T-helper 1 cell treated with Interleukin-12 subunit alpha and Interleukin-12 subunit beta and Interleukin-4 antibody, amounts not matched to agents 30 ng/mL and 1 ng/mL, for 36 hours (primary cell): ENCODE data around the gene CAMK2B. TPM values are rescaled to one million over a fixed set of nuclear protein-coding genes. Genes with fewer than 3 reads are reported as not detected.

Experiments used
- intact Hi-C: fragments of 100-400 bp; cut with micrococcal nuclease; formaldehyde crosslinking; loops from one replicate; pipeline ENCODE4 v1.15.1; 2024
- total RNA-seq: library from RNA; stranded (reverse); gene quantifications from 2 replicates; pipeline ENCODE4 v1.2.3, GENCODE V29; 2022

CAMK2B gene
- total RNA-seq, 1 donor from 2014 or later: not detected

DNA sequence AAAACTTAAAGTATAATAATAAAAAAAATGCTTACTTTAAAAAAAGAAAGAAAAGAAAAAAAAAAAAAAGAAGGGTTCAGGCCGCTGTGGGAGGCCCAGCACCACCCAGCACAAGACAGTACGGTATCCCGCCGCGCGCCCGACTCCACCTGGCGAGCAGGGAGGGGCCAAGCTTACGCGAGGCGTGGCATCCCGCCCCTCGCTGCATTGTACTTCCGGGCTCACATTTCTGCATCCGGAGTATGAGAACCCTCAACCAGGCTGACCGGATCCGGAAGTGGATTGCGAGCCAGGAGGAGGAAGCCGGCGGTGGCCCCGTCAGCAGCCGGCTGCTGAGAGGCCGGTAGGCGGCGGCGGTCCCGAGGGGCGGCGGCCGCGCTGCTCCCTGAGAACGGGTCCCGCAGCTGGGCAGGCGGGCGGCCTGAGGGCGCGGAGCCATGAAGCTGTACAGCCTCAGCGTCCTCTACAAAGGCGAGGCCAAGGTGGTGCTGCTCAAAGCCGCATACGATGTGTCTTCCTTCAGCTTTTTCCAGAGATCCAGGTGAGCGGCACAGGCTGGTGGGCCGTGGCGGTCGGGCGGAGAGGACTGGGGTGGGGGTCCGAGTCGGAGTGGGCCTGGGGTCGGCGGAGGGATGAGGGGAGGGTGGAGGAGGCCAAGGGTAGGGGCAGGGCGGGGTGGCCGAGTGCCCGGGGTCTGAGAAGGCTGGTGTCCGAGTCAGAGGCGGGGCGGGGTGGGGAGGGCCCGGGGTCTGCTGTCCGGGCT, 124.5 kb downstream of the CAMK2B start, which contains the start of gene YKT6:
TSS of gene YKT6 (plus strand) at position 280 of the 763 bp plus-strand sequence. CDS start at position 438, 158 bp downstream.
- intact Hi-C loops: loop anchor here (1.0 to 5.0 kb wide), 10 partner anchors 55 to 1269 kb away; partner anchors contain the start of genes MRPL32, NUDCD3, POLD2 and POLM

DNA sequence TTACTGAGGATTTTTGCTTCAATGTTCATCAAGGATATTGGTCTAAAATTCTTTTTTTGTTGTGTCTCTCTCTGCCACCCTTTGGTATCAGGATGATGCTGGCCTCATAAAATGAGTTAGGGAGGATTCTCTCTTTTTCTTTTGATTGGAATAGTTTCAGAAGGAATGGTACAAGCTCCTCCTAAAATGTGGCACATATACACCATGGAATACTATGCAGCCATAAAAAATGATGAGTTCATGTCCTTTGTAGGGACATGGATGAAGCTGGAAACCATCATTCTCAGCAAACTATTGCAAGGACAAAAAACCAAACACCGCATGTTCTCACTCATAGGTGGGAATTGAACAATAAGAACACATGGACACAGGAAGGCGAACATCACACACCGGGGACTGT, 125.2 kb downstream of the CAMK2B start:
- intact Hi-C loops: loop anchor here (1.0 to 5.0 kb wide), 9 partner anchors 54 to 1268 kb away; partner anchors contain the start of genes MRPL32, NUDCD3, POLM and PSMA2

DNA sequence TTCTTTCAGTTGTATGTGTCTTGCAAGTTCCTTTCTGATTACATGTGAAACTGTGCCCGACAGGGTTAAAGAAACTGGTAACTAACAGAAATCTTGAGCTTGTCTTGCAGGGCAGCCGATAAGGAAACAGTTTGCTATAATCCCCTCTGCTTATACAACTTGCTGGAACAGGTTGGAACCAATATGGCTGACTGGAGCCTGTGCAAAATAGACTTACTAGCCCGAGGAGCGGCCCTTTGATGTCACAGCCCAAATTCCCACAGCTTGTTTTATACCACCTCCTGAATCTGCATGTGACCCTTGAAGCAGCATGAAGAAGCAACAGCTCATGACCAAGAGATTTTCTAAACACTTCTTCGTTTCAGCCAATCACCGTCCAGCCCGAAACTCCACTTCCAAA, 127.9 kb downstream of the CAMK2B start:
- intact Hi-C loops: no loop called here

DNA sequence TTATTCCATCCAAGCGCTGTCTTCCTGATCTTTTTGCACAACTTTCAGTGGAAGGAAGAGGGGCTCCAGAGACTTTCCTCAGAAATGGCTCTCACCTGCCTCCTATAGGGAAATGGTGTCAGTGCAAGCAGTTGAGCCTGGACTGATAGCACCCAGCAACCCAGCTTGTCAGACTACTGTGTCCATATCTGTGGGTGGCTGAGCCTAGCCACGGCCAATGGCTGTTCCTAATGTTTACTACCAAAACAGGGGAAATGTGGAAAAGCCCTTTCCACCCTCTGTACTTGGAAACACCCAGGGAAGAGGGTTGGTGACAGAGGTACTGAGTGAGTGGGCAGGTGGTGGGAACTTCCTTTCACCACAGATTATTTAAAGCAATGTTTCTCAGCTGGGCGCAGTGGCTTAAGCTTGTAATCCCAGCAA, 128.9 kb downstream of the CAMK2B start:
- intact Hi-C loops: loop anchor here (1.0 kb wide), 1 partner anchor 73 kb away; the partner anchor contains the start of gene POLD2

DNA sequence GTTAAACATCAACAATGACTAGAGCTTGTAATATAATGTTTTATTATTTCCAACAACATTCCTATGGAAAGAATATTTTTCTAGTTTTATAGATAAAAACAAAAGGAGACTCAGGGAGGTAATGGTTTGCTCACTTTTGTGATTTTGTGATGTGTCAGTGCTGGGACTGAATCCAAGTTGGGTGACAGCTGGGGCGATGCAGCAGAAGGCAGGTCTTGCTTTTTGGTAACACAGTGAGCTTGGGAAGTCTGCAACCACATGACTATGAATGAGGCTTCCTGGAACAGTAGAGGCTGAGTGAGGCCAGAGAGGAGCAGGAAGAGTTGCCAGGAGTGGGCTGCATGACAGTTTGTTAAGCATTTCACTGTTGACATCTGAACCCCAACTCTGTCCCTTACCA, 129.5 kb downstream of the CAMK2B start:
- intact Hi-C loops: loop anchor here (1.0 kb wide), 1 partner anchor 73 kb away; the partner anchor contains the start of gene POLD2

DNA sequence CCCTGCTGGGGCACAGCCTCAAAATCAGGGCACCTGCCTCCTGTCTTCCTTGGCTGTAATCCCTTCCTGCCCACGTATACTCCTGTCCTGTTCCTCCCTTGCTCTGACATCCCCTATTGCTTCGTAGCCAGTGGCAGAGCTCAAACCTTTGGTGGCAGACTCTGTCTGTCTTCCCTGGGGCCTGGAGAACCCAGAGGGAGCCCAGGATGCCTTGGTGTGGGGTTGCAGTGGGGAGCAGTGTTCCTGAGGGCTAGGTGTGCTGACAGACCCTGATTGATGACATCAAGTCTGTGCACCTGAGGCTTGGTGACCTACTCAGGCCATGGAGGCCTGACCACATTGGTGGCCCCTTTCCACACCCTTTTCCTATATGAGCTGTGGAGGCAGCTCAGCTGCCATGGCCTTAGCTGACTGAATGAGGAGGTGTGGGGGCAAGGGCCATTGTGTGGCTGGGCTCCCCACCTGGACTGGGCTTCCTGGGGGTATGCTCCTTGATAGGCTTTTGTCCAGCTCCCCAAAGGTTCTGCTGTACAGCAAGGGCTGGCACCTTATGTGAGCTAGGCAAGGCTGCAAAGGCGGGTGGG, 130.7 kb downstream of the CAMK2B start:
- intact Hi-C loops: no loop called here

DNA sequence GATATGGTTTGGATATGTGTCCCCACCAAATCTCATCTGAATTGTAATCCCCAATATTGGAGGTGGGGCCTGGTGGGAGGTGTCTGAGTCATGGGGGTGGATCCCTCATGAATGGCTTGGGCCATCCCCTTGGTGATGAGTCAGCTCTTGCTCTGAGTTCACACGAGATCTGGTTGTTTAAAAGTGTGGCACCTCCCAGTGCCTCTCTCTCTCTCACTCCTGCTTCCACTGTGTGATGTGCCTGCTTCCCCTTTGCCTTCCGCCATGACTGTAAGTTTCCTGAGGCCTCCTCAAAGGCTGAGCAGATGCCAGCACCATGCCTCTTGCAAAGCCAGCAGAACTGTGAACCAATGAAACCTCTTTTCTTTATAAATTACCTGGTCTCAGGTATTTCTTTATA, 131.3 kb downstream of the CAMK2B start:
- intact Hi-C loops: no loop called here

DNA sequence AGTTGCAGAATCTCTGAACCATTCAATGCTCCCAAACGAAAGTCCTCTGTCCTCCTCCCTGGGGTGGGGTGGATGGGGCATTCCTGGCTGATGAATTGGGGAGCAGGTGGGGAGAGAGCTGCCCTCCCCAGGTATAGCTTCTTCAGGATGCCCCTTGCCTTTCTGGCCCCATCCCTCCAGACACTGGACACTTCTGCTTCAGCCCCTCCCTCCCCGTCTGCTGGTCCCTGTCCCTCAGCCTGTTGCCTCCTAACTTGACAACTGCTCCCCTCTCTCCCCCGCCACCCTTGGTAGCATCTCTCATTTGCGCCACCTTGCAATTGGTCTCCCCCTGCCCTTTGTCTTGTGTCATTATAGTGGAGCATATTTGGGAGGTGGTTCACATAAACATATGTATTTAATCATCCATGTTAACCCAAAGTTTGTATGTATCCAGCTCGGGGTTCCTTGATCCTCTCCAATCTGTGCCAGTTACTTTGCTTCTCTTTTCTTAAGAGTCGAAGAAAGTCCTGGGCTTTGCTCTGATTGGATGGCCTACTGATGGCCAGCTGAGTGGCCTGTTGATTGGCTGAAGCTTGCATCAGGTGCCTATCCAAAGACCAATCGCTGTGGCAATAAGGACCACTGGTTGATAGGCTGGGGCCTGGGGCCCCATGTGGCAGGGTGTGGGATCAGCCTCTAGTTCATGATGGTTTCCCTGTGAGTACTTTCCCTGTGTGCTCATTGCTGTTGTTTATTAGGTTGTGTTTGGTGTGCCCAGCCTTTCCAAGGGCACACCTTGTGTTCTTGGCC, 132.2 kb downstream of the CAMK2B start:
- intact Hi-C loops: no loop called here

DNA sequence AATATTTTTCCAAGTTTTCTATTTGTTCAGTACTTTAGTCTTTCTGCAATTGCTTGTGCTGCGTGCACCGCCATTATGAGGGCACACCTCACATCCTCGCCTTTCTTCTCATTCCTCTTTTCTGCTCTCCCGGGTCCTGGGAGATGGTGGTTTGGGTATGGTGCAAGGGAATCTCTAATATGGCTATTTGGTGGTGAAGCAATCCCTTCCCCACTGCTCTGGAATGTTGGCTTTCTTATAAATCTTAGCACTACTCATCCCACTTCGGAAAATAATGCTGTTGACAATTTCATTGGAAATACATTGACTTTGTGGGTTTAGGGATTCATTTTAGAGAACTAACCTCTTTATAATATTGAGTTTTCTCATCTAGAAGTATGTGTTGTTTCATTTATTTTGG, 134.2 kb downstream of the CAMK2B start:
- intact Hi-C loops: no loop called here

DNA sequence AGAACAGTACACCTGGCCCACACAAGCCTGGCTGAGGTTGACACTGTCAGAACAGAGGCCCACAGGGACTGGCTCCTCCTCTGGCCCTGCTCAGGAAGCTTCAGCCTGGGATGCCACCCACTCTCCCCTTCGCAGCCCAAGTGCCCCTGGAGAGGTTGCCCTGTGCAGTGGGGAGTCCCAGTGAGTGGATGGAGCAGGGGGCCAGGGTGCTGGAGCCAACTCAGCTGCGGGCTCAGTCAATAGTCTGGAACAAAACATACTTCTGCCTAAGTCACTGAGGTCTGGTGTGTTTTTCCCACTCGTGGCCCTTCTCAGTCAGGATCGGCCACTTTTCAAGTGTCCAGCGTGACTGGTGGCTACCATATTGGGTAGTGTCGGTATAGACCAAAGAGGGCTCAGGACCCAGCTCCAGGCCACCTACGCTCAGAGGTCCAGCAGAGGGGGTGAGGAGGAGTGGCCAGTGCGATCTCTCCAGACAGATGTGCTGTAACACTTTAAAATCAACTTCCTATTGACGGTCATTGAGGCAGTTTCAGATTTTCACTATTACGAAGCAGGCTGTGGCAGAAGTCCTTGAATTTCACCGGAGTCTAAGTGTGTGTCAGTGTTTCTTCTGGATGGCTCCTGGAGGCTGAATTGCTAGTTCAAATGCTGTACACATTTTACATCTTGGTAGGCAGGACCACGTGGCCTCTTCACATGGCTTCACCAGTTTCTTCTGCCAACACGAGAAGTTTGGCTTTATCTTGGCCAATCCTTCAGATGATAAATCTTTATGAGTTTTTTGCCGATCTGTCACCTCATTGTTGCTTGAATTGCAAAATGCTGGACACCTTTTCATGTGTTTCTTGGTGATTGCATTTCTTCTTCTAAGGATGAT, 135.2 kb downstream of the CAMK2B start:
- intact Hi-C loops: no loop called here

DNA sequence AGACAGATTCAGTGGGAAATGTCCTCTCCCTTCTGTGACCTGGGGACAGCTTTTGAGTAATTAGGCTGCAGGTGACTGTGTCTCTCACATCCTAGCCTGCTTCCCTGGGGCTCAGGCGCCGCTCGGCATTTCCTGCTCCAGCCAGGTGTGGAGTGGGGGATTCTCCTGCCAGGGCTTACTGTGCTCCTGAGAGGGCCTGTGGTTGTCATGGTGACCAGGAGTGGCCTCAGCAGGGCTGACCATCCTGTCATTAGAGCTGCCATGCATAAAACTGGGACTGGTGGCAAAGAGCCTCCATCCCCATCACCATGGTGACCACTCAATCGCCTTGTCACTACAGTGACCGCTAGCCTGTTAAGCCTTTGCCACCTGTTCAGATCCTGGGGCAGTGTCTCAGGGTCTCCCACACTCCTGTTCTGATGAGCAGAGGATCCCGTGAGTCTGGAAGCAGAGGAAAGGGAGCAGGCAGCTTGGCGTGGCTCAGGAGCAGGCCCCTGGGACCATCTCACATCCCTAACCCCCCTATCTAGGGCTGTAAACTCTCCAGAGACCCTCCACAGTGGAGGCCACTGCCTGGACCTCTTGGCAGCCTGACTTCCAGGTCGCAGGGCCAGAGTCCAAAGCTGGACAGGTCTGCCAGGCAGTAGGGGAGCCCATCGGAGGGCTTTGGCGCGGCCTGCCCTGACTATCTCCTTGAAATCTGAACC, 136.0 kb downstream of the CAMK2B start, which contains the start of gene GCK:
TSS of gene GCK (minus strand) at position 154 of the 707 bp plus-strand sequence. CDS start 486 bp downstream, outside the sequence.
- intact Hi-C loops: no loop called here

DNA sequence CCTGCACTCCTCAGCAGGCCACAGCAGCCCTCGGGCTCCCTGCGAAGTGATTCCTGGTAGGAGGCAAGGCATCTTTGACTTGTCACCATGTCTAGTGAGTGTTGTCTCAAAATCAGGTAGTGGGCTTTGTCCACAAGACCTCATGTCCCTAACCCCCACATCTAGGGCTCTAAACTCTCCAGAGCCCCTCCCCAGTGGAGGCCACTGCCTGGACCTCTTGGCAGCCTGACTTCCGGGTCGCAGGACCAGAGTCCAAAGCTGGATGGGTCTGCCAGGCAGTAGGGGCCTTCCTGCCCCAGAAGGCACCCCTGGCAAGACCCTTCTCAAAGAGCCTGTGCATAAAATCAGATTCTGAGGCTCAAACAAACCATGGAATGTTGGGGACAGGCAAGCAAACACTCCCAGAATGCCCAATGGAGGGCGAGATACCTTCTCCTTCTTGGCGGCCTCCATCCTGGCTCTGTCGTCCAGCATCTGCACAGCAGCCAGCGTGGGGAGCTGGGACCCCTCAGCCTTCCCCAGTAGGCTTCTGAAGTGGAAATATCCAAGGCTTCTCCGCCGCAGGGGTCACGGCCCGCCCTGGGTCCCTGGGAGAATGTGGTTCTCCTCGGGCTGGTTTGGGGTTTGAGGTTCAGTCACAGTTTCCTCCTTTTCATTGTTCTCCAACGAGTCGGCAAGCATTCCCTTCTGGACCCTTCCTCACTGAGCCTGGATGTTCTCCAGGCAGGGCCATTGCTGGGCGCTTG, 136.7 kb downstream of the CAMK2B start:
- intact Hi-C loops: no loop called here

DNA sequence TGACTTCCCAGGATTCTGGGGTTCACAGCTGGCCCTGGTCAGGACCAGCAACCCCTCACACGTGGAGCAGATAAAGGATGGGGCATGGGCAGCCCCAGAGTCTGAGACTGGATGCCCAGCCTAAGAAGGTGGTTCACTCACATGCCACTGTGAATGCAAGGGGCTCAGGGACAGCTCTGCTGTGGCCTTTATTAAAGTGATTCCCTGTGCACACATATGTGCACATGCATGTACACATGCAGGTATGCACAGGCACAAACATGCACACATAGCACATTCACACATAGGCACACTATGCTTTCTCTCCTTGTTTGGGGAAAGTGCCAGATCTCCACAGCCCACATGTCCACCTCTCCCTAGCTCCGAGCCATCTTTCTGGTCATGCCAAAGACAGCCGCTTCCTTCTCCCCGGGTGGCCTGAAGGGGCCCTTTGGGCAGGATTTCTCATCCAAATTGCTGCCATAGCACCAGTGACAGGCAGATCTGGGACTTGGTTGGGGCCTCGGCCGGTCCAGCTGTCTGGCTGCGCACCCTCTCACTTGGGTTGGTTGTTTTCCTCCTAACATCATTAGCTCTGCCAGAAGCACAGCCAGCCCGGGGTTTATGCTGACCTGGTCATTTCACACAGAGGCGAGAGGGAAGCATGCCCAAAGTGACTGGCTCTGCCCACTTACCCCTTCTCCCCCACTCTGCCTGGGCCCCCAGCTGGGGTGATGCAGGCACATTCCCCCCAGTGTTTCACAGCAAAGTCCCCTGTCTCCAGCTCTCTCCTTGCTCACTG, 137.6 kb downstream of the CAMK2B start:
- intact Hi-C loops: no loop called here

DNA sequence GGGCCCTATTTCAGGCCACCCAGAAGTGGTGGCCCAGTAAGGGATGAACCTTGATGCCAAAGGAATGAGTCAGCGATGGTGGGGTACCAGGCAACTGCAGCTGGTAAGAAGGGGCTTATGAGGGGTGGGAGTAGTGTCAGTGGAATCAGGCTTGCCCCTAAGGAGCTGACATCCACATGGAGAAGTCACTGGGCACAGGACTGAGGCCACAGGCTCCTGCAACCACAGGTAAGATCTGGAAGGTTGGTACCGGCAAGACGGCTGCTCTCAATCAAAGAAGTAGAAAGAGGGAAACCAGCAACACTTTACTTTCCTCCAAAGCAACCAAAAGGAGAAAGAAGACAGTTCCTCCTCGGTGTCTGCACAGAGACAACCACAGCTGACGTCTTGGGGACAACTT, 138.7 kb downstream of the CAMK2B start:
- intact Hi-C loops: no loop called here

DNA sequence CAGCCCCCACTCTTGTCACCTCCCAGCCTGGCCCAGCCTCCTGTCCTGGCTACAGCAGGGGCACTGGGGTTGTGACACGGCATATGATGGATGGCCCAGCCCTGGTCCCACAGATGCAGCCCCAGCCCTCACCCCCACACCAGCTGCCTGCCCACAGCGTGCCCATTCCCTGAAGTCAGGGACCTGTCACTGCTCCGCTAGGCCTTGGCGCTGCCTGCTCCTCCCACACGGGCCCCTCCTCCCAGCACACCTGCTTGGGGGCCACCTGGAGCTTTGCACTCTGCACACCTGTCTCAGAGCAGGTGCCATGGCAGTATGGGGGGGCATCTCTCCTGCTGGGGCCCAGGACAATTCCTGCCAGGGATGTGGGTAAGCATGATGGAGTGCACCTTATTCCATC, 139.7 kb downstream of the CAMK2B start:
- intact Hi-C loops: no loop called here

DNA sequence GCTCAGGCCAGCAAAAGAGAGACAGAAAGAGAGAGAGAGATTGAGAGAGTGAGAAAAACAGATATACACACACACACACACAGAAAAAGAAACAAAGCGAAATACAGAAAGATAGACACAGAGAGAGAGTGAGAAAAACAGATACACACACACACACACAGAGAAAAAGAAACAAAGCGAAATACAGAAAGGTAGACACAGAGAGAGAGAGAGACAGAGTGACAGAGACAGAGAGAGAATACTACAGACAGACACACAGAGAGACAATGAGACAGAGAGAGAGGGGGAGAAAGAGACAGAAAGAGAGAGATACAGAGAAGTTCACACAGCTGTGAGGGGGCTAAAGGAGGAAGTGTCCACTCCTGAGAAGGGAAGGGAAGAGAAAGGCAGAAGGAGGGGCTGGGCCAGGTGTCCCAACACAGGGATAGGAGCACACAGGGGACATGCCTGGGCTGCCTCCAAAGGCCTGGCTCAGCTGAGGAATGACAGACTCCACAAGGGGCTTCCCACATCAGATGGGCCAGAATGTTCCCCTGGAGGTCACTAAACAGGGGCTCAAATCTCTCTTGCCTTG, 140.4 kb downstream of the CAMK2B start:
- intact Hi-C loops: no loop called here

DNA sequence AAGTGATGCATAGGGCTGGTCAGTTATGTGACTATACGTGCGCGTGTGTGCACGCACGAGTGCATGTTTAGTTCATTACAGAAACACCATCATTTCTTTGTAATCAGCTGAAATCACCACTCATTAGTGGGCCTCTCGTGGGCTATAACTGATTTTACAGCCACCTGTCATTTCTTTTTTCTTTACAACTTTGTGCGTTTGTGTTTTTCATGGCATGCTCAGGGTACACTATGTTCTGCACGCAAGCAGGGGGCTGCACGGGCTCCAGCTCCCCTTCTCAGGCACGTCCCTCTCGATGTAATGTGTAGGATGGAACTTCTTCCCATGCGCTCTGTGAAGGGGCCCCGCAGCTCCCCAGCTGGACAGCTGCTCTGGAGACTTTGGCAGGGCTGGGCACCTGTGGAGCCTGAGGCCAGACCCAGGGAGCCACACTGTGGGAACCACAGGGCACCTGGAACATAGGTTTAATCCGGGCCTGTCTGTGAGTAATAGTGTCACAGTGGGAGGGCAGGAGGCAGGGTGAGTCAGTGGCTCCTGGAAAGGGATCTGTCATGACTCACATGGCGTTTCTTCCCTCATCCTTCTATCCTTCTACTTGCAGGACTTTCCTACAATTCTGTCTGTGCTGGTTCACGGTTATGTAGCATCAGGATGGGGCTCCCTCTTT, 141.1 kb downstream of the CAMK2B start:
- intact Hi-C loops: no loop called here

DNA sequence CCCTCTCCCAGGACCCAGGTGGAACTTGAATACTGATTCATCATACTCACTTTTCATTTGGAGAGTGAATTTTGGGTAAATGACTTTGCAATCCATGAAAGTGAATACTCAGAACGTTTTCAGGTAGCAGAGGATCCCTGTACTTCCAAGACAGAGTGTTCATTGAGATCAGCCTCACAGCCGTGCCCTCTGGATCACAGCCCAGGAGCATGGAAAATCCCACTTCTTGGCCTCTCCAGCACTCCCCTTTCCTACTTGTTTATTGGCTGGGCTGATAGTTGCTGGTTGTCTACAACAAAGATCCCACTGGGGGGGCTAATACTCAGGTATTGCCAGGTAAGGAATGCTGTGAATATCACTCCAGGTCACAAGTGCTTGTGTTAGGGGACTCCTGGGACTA, 142.0 kb downstream of the CAMK2B start:
- intact Hi-C loops: no loop called here
